SK-N-MC (cell line): ENCODE results near the gene TIPARP.

Experiments
- EZH2 ChIP-seq: fragments of 200-600 bp; sonication (generic); IDR thresholded peaks from one replicate; pipeline ENCODE4 v1.6.1; 2017; ENCODE audit warnings: antibody characterized with exemption
- POLR2AphosphoS5 ChIP-seq: IDR thresholded peaks from 2 replicates; pipeline ENCODE4 v1.6.1; 2012; ENCODE audit warnings: mild to moderate bottlenecking, low read depth, low read length, borderline replicate concordance

DNA sequence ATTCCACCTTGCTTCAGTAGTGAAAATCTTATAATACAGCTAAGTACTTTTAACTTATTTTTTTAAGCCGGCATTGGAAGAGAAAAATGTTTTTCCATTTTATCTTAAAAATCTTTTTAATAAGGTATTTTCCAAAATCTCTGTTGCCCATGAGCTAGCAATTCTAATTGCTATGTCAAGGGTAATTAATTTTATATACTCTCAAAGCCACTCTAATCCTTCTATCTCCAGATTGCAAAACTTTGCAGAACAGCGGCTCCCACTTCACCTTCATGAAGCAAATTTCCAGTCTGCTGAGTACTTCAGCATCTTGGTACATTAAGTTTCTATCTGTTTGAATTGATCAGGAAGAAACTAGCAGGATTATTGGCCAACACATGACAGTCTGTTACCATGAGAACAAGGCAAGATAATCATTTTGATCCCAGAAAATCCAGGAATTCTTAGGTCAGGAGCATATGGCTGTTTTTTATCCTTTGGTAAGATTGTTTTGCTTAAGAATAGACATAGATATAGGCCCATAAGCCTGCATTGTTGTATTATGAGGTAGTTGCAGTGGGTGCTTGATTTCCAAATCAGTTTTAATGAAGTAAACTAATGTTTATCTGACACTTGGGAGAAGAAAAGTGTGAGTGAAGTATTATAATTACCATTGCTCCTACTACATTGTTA is 6.0 kb downstream of the TIPARP start:
- no peak for TF ChIP-seq POLR2AphosphoS5
- no peak for TF ChIP-seq EZH2
